CD4-positive, alpha-beta T cell treated with Interleukin-4 for 1 hour (primary cell): Measurements from ENCODE around the gene ALDH7A1.
"Not testable (repeated sequence)": the region's sequence is repeated elsewhere in the genome, so short reads cannot be mapped to it uniquely, and the experiment has no call there.

ENCODE experiments used
- DNase-seq, 2 donors: peaks; one replicate each; pipeline ENCODE4 v3.0.0-alpha.2; 2020 to 2022

The ALDH7A1 gene

GRCh38 chr5:126594748-126595485 is at the start of gene ALDH7A1:
Gene ALDH7A1 (minus strand): TSS chr5:126595219. CDS start chr5:126595198, 21 bp downstream.
- peak; percentile 9 to 38 for DNase-seq

DNA sequence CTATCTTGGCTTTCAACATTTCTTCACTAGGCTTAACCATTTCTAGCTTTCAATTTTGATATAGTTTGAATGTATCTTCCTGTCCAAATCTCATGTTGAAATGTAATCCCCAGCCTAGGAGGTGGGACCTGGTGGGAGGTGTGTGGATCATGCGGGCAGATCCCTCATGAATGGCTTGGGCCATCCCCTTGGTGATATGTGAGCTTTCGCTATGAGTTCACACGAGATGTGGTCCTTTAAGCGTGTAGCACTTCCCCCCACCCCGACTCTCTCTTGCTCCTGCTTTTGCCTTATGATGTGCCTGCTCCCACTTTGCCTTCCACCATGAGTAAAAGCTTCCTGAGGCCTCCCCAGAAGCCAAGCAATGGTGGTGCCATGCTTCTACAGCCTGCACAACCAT is 46.4 kb upstream of the ALDH7A1 start:
- no peak for DNase-seq

DNA sequence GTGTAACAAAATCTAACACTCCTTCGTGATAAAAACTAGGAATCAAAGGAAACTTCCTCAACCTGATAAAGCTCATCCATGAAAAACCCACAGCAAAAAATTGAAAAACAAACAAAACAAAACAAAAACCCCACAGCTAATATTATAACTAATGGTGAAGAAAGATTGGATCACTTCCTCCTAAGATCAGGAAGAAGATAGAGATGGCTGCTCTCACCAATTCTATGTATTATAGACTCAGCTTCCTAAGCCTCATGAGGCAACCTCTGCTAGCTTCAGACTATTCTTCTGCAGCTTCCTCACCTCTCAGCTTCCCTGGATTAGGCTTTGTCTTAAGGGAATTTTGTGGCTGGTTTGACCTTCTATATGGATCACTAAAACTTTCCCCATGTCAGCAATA is 45.8 kb upstream of the ALDH7A1 start:
- DNase-seq = no peak

DNA sequence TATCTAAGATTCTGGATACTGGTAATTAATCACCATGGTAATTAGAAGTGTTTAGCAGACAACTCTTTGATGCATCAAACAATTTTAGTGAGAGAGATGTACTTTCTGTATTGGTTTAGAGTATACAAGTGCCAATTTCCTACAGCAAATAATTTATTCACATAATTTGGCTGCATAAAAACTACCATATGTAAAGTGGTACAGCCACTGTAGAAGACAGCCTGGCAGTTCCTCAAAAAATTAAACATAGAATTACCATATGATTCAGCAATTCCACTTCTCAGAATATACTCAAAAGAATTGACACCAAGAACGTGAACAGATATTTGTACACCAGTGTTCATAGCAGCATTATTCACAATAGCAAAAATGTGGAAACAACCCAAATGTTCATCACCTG is 41.9 kb upstream of the ALDH7A1 start:
- no peak for DNase-seq

DNA sequence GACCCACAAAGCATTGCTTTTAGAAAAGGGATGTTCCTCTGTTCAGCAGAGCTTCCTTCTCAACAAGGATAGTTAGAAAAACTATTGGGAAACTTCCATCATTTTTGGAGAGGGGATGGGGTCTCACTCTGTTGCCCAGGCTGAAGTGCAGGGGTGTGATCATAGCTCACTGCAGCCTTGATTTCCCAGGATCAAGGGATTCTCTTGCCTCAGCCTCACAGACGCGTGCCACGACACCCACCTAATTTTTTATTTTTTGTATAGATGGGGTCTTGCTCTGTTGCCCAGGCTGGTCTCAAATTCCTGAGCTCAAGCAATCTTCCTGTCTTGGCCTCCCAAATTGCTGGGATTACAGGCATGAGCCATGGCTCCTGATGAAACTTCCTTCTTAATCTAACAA is 40.6 kb upstream of the ALDH7A1 start:
- no peak for DNase-seq

DNA sequence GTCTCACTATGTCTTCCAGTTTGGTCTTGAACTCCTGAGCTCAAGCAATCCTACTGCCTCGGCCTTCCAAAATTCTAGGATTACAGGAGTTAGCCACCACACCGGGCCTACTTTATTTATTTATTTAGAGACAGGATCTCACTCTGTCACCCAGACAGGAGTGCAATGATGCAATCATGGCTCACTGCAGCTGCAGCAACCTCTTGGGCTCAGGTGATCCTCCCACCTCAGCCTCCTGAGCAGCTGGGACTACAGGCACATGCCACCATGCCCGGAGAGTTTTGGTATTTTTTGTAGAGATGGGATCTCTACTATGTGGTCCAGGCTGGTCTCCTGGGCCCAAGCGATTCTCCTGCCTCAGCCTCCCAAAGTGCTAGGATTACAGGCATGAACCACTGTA is 38.5 kb upstream of the ALDH7A1 start:
- DNase-seq = no peak

DNA sequence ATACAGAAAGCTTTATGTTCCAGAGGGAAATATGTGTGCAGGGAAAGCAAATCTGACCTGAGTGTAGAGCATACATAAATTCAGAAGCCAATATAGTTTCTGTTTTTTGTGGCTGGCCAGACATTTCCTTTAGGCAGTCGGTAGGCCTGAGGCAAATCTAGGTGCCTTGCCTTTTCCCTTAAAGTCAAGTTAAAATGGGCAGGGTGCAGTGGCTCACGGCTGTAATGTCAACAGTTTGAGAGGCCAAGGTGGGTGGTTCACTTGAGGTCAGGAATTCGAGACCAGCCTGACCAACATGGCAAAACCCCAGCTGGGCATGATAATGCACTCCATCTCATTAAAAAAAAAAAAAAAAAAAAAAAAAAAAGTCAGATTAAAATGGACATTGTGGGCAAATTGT is 36.9 kb upstream of the ALDH7A1 start:
- no peak for DNase-seq

GRCh38 chr5:126628102-126628501 is 33.1 kb upstream of the ALDH7A1 start:
- no peak for DNase-seq

GRCh38 chr5:126624534-126624933 is 29.5 kb upstream of the ALDH7A1 start:
- no peak for DNase-seq

- no peak for DNase-seq
Observed at GRCh38 chr5:126619781-126620180, 24.8 kb upstream of the ALDH7A1 start.

GRCh38 chr5:126617603-126618002 is 22.6 kb upstream of the ALDH7A1 start:
- DNase-seq = not testable (repeated sequence)

DNA sequence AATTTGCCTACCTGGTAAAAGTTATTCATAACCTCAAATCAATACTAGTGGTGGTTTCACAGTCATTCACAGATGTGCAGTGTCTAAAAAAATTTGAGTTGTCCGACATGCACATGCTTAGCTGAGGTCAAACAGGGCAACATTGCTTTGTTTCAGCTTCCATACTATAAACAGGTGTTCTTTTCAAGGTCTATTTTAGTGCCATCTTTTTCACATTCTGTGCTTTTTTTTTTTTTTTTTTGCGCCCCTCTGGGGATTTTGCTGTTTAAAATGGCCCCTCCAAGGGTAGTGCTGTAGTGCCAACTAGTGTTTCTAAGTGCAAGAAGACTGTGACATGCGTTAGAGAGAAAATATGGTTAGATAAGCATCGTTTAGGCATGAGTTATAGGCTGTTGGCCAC is 20.3 kb upstream of the ALDH7A1 start:
- no peak for DNase-seq

- no peak for DNase-seq
Observed at GRCh38 chr5:126613941-126614592, 19.0 kb upstream of the ALDH7A1 start.

- no peak for DNase-seq
Observed at GRCh38 chr5:126610616-126611015, 15.6 kb upstream of the ALDH7A1 start.

DNA sequence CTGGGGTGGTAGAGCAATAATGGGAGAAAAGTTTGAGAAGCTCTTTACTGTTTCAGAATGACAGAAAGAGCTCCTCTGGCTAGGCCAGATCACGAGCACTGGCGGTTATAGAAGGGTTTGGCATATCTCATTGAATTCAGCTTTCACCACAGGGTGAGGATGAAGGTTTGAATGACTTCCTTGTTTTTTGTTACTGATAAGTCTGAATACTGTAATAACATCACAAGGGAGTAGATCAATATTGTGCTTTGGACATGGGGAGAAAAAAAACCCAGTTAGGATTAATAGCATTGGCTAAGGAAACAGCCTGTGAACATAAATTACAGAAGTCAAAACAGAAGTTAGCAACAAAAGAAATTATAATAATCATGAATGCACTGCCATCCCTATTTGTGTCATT is 15.1 kb upstream of the ALDH7A1 start:
- no peak for DNase-seq

- no peak for DNase-seq
Observed at GRCh38 chr5:126605525-126605924, 10.5 kb upstream of the ALDH7A1 start.

- no peak for DNase-seq
Observed at GRCh38 chr5:126603402-126603991, 8.5 kb upstream of the ALDH7A1 start.

- peak; percentile 73 to 74 for DNase-seq
Observed at GRCh38 chr5:126600631-126601511, 5.9 kb upstream of the ALDH7A1 start, which contains the start of gene PHAX. Gene PHAX (plus strand): TSS chr5:126600947. CDS start chr5:126600963, 16 bp downstream.

DNA sequence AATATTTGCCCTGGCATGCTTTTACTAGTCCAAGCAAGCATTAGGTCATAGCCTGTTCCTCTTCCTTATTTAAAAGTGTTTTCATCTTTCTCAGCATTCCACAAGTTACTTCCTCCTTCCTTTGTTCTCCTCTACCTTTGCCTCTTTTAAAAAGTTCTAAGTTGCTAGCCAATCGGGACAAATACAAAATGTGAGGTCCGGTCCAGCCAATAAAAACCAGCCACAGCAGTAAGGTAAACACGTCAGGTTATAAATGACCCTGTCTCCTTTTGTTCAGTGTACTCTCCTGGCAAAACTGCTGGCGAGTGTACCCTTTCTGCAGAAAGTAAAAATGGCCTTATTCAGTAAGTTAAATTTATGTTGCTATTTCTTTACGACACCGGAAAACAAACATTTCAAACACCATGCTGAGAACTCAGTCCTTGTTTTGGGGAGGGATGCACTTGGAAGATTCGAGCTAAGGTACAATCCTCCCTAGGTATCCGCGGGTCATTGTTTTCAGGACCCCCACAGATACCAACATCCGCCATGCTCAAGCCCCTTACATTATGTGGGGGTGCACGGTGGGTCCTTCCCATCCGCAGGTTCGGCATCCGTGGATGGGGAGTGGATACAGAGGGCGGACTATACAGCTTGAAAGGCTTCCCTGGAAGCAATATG is 5.1 kb upstream of the ALDH7A1 start:
- not testable (repeated sequence) for DNase-seq

DNA sequence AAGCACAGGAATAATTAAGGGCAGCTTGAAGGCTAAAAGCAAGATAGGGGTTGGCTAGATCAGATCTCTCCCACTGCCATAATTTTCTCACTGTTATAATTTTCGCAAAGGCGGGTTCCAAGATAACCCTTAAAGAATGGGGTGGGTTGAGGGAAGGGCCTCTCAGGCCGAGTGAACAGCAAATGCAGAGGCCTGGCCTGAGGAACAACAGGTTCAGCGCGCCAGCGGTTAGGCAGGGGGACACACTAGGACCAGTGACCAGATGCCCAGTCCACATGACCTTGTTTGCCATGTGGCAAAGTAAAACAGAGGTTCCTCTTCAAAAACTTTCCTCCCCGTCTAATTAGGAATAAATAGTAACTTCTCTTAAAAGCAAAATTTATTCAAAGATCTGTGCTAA is 4.5 kb upstream of the ALDH7A1 start:
- no peak for DNase-seq

DNA sequence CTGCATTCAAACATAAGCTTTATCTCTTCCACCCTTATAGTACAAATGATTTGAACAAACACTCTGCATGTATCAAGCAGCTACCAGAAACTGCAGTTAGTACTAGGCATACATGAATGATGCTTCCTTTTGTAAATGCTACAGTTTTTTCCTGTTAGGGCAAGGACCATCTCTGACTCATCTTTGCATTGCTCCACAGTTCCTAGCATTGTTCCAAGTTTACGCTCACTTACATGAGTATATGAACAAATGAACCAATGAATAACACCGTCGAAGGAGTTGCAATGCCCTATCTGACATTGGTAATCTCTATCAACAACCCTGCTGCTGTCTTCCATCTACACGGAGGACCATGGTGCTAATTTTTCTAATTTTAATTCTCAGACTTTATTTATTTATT is 2.1 kb upstream of the ALDH7A1 start:
- DNase-seq = no peak

DNA sequence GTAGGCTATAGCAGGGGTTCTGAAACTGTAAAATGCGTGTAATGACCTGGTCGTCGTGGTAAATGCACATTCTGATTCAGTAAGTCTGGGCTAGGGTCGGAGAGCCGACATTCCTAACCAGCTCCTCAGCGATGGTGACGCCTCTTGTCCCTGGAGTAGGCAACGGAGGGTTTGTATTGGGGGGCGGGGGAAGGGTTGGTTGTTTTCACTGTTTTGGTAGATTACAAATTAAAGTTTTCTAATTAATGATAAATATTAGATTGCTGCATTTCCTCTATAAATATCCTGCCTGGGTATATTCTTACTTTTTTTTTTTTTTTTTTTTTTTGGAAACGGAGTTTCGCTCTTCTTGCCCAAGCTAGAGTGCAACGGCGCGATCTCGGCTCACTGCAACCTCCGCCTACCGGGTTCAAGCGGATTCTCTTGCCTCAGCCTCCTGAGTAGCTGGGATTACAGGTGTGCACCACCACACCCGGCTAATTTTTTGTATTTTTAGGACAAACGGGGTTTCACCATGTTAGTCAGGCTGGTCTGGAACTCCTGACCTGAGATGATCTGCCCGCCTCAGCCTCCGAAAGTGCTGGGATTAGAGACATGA is 566 bp upstream of the ALDH7A1 start:
- no peak for DNase-seq
